Kidney (tissue), 14 donors: Measurements from ENCODE around the gene LRRC1. TPM values are rescaled to one million over a fixed set of nuclear protein-coding genes. Genes with fewer than 3 reads are reported as not detected.

Source experiments
- DNase-seq, 5 donors: peaks; one replicate each; pipeline ENCODE4 v3.0.0-alpha.2; 2013 to 2020
- FAIRE-seq: peaks from 2 replicates; lab custom pipeline; 2012; peaks lifted over from hg19 to GRCh38; lab: Jason Lieb, UNC
- H3K27ac ChIP-seq, 2 donors: one replicate each; pipeline ENCODE4 v1.7.0; 2013; ENCODE audit warnings: low read depth in 2 of 2, low read length in 2 of 2, inconsistent platforms in 1 of 2
- H3K27me3 ChIP-seq: one replicate; pipeline ENCODE4 v1.7.1; 2013; ENCODE audit warnings: low read length, inconsistent platforms; ENCODE audit not compliant: control insufficient read depth, insufficient read depth
- H3K36me3 ChIP-seq, 3 donors: one replicate each; pipeline versions ENCODE4 v1.7.0 to v1.7.1; 2013; ENCODE audit warnings: low read length in 3 of 3, control low read depth in 1 of 3, inconsistent platforms in 1 of 3; ENCODE audit not compliant: insufficient read depth in 3 of 3, control insufficient read depth in 2 of 3
- H3K4me1 ChIP-seq, 3 donors: one replicate each; pipeline versions ENCODE4 v1.7.0 to v1.7.1; 2013; ENCODE audit warnings: low read length in 3 of 3, inconsistent platforms in 1 of 3, low read depth in 1 of 3; ENCODE audit not compliant: control insufficient read depth in 2 of 3, insufficient read depth in 2 of 3
- H3K4me3 ChIP-seq, 3 donors: one replicate each; pipeline versions ENCODE4 v1.7.0 to v1.8.1; 2013; ENCODE audit warnings: low read length in 3 of 3, control low read depth in 1 of 3, inconsistent platforms in 1 of 3
- H3K9ac ChIP-seq, 3 donors: one replicate each; pipeline versions ENCODE4 v1.7.0 to v1.7.1; 2013; ENCODE audit warnings: low read length in 3 of 3, control low read depth in 1 of 3, inconsistent platforms in 1 of 3
- H3K9me3 ChIP-seq, 3 donors: one replicate each; pipeline versions ENCODE4 v1.7.0 to v1.7.1; 2013; ENCODE audit warnings: low read length in 3 of 3, control low read depth in 1 of 3, inconsistent platforms in 1 of 3; ENCODE audit not compliant: control insufficient read depth in 2 of 3, insufficient read depth in 1 of 3
- CTCF ChIP-seq: IDR thresholded peaks from 3 replicates; pipeline ENCODE4 v1.5.1; 2012; ENCODE audit warnings: mild to moderate bottlenecking, moderate library complexity, borderline replicate concordance; ENCODE audit not compliant: insufficient read depth; ENCODE audit errors: extremely low read depth
- intact Hi-C: fragments of 100-400 bp; cut with DNase I; formaldehyde crosslinking; loops from one replicate; pipeline ENCODE4 v1.11.1; 2022
- polyA plus RNA-seq: library from polyadenylated mRNA; stranded (reverse); fragments of 350-450 nt; fragmentation: Illumina TruSeq; extraction: RNeasy Lipid Tissue Mini Kit (QIAGEN cat#74804); gene quantifications from one replicate; pipeline ENCODE4 v1.2.3, GENCODE V29; 2014; ENCODE audit warnings: low read depth, low replicate concordance; ENCODE audit not compliant: insufficient read depth
- total RNA-seq: library from RNA; stranded (reverse); fragmentation: NEBNext Ultra II Directional; extraction: Animal tissue kit (Norgen Biotek cat#: 25700); gene quantifications from one replicate; pipeline ENCODE4 v1.2.1, GENCODE V29; 2021
- donor health status: control.
- donor health status: control.
- donor health status: control.
- donor health status: control.
- donor health status: control.
- donor health status: DM: yes; HTN: yes; CAD: no.
- donor health status: Normal renal cell carcinoma (clear cell type).

LRRC1 gene
- total and polyA plus RNA-seq, 2 donors from 2014 or later, result 7.8 to 12.6 TPM

GRCh38 chr6:53795702-53796450 is 1.1 kb downstream of the LRRC1 start:
- H3K36me3 ChIP-seq, result no peaks in the 10 kb centered on the region
- FAIRE-seq (no peak), DNase-seq (peak; percentile 44 to 79 (median 60))
- peak overlapping the region; percentile 71 to 79 (median 76) for H3K9ac ChIP-seq
- H3K9me3 ChIP-seq, result no peaks in the 10 kb centered on the region
- intact Hi-C loops, result no loop called here
- no peaks in the 10 kb centered on the region for H3K27me3 ChIP-seq
- peak overlapping the region; percentile 52 to 73 for H3K27ac ChIP-seq
- H3K4me1 ChIP-seq, result peaks cover 3% of the 10 kb centered on the region in 3 donors
- peak overlapping the region; percentile 83 to 92 (median 88) for H3K4me3 ChIP-seq
- TF ChIP-seq CTCF, result no peak

- DNase-seq (no peak), FAIRE-seq (no peak)
- H3K9ac ChIP-seq, result peak overlapping the region in 2 of 3 donors; percentile 54 to 79
- no peaks in the 10 kb centered on the region for H3K27me3 ChIP-seq
- peak overlapping the region; percentile 83 to 92 (median 88) for H3K4me3 ChIP-seq
- no peak overlapping the region for H3K27ac ChIP-seq
- H3K36me3 ChIP-seq, result no peaks in the 10 kb centered on the region
- TF ChIP-seq CTCF, result no peak
- peaks cover 3% of the 10 kb centered on the region in 3 donors for H3K4me1 ChIP-seq
- no peaks in the 10 kb centered on the region for H3K9me3 ChIP-seq
- intact Hi-C loops, result no loop called here
These were observed 1.6 kb downstream of the LRRC1 start for GRCh38 chr6:53796451-53796780.

- Histone ChIP-seq H3K9ac (peak overlapping the region in 1 of 3 donors; percentile 79), H3K27me3 (no peaks in the 10 kb centered on the region), H3K27ac (no peak overlapping the region), H3K4me1 (peaks cover 3% of the 10 kb centered on the region in 3 donors), H3K36me3 (no peaks in the 10 kb centered on the region), H3K4me3 (peak overlapping the region in 2 of 3 donors; percentile 88 to 92), H3K9me3 (no peaks in the 10 kb centered on the region)
- intact Hi-C loops, result no loop called here
- FAIRE-seq (no peak), DNase-seq (no peak)
- TF ChIP-seq CTCF, result no peak
These were observed 2.0 kb downstream of the LRRC1 start for GRCh38 chr6:53796791-53797190.
